ENCODE results near the gene CCNC. TPM values are rescaled to one million over a fixed set of nuclear protein-coding genes. Genes with fewer than 3 reads are reported as not detected.

CCNC gene
- total and polyA plus RNA-seq, 2 of the 13 experiments (the other 11 are each of a cell fraction or from before 2014, with no cell fraction given), result 69.6 to 141 TPM

- H3K9me3 ChIP-seq (ENCODE audit: low read length), result no peaks in the 10 kb centered on the region
- peak; percentile 72 for DNase-seq (ENCODE audit: low spot score)
- TF ChIP-seq FOSL2 (CRISPR knock-in tag; IDR thresholded peaks at IDR 0.05) (peak; percentile 88), ZNF367 (CRISPR knock-in tag; IDR thresholded peaks at IDR 0.05; ENCODE audit: borderline replicate concordance) (no peak), ARID3A (IDR thresholded peaks at IDR 0.05; ENCODE audit: low read depth, low read length) (peak; percentile 71; the same call in 1 of the 2 replicates), ZNF263 (CRISPR knock-in tag; IDR thresholded peaks at IDR 0.05) (0 out of 2 replicates have a peak, but pooled peaks have one; percentile 25), CEBPB (IDR thresholded peaks at IDR 0.05; ENCODE audit: borderline replicate concordance, low read depth, low read length) (peak; percentile 81), FOSL1 (CRISPR knock-in tag; IDR thresholded peaks at IDR 0.05; ENCODE audit: borderline replicate concordance) (0 out of 2 replicates have a peak, but pooled peaks have one; percentile 55), SIN3B (IDR thresholded peaks at IDR 0.05; ENCODE audit: low read length) (no peak), ZNF121 (CRISPR knock-in tag; IDR thresholded peaks at IDR 0.05) (peak; percentile 81), ATF3 (CRISPR knock-in tag; IDR thresholded peaks at IDR 0.05) (peak; percentile 40; the same call in 1 of the 2 replicates), ZNF720 (CRISPR knock-in tag; IDR thresholded peaks at IDR 0.05) (no peak), CEBPG (CRISPR knock-in tag; IDR thresholded peaks at IDR 0.05) (peak; percentile 57; the same call in 1 of the 2 replicates)
- no peak for FAIRE-seq
- H3K27ac ChIP-seq (ENCODE audit: extremely low read length, insufficient read depth, low read length), result no peak overlapping the region
- H4K20me1 ChIP-seq (ENCODE audit: insufficient read depth, low read length), result no peaks in the 10 kb centered on the region
- no peak overlapping the region for H3K9ac ChIP-seq (ENCODE audit: insufficient read depth, low read depth, low read length)
- ChIA-PET CTCF (ENCODE audit: low intra/inter-chr PET ratio, low total read pairs) (no interaction called here), POLR2A (interaction anchor here (2.0 kb wide), 1 partner anchor 46 kb away, joined by 13 read pairs; the partner anchor contains the start of gene CCNC)
- intact Hi-C loops (cut with micrococcal nuclease; ENCODE audit: unreplicated experiment), result no loop called here
- H3K79me2 ChIP-seq (ENCODE audit: insufficient read depth, low read length), result no peaks in the 10 kb centered on the region
- H3K36me3 ChIP-seq (replicated peaks in 1 of 2; ENCODE audit: control insufficient read depth in 1 of 2, insufficient read depth in 2 of 2, low read length in 2 of 2), result no peaks in the 10 kb centered on the region
- BruUV-seq (replicated peaks), result no TSS peak
- H3K4me3 ChIP-seq (replicated peaks in 1 of 3; ENCODE audit: insufficient read depth in 1 of 3, low read depth in 2 of 3, low read length in 3 of 3), result no peak overlapping the region
- H3K4me1 ChIP-seq (ENCODE audit: insufficient read depth, low read length), result peaks cover 19% of the 10 kb centered on the region
- H2AFZ ChIP-seq (ENCODE audit: low read length), result no peak overlapping the region
- in situ Hi-C loops (cut with HindIII; ENCODE audit: extremely low pct_ligation_motif_present, low pct_unique_long_range_greater_than_20kb), result no loop called here
- H3K27me3 ChIP-seq (ENCODE audit: control insufficient read depth in 1 of 2, insufficient read depth in 2 of 2, low read length in 2 of 2), result no peaks in the 10 kb centered on the region; a peak in 1 of 5 replicates
- 60% methylated on average over 4 of the region's 4 CpGs for WGBS (ENCODE audit: low lambda C conversion rate)
- H3K4me2 ChIP-seq (ENCODE audit: low read depth, low read length), result peak overlapping the region; percentile 72
- peak; percentile 47 for ATAC-seq
Measured at GRCh38 chr6:99522531-99522930, 45.9 kb downstream of the CCNC start.
